K562 (cell line): Measurements from ENCODE around the gene ADAMTSL3. TPM values are rescaled to one million over a fixed set of nuclear protein-coding genes. Genes with fewer than 3 reads are reported as not detected.

ENCODE experiments used
- ATAC-seq: fragments of 200-7000 bp; cut with Tn5 transposase; 3 replicates; pipeline ENCODE4 v1.9.1; 2020; ENCODE audit warnings: moderate library complexity
- BruUV-seq: library from RNA; stranded (reverse); fragments of 400-500 nt; replicated peaks from 2 replicates; lab custom pipeline; 2021; lab: Mats Ljungman, UMichigan
- CTCF ChIA-PET: fragments of 300-600 bp; formaldehyde crosslinking; extraction: SDS; loops from one replicate; lab custom pipeline; 2021; ENCODE audit warnings: low intra/inter-chr PET ratio; lab: Yijun Ruan, JAX
- POLR2A ChIA-PET: fragments of 300-600, 350-650 bp; sonication (Branson Sonifier 250); formaldehyde crosslinking; extraction: SDS; loops from one replicate; lab custom pipeline; 2021; ENCODE audit warnings: antibody characterized with exemption, inconsistent platforms; lab: Yijun Ruan, JAX
- DNase-seq, 4 experiments: peaks; one replicate each; pipeline versions ENCODE4 v3.0.0 to v3.0.0-alpha.2; 2011 to 2018; ENCODE audit warnings: low spot score in 3 of 4, mixed read lengths in 3 of 4; ENCODE audit errors: extremely low read depth in 1 of 4
- FAIRE-seq: peaks from 2 replicates; lab custom pipeline; 2011; peaks lifted over from hg19 to GRCh38; lab: Jason Lieb, UNC
- H2AFZ ChIP-seq: 2 replicates; pipeline ENCODE4 v1.6.0; 2011; ENCODE audit warnings: low read depth, low read length, control low read depth, inconsistent platforms
- H3K27ac ChIP-seq: fragments of 200-600 bp; 3 replicates; pipeline ENCODE4 v1.8.0; 2011; ENCODE audit warnings: low read depth, mild to moderate bottlenecking, control low read depth, inconsistent platforms, low read length, moderate library complexity, mixed read lengths; ENCODE audit errors: extremely low read depth
- H3K27me3 ChIP-seq, 2 experiments: fragments of 300-600 bp in 1 of 2; 2 replicates in 1 of 2; 3 replicates in 1 of 2; pipeline versions ENCODE4 v1.6.0 to v1.8.0; 2011; ENCODE audit warnings: inconsistent platforms in 2 of 2, low read length in 2 of 2, mild to moderate bottlenecking in 1 of 2, mixed read lengths in 1 of 2, moderate library complexity in 1 of 2; ENCODE audit not compliant: control insufficient read depth in 2 of 2, insufficient read depth in 2 of 2
- H3K36me3 ChIP-seq: fragments of 300-600 bp; 3 replicates; pipeline ENCODE4 v1.8.0; 2011; ENCODE audit warnings: mild to moderate bottlenecking, low read length, inconsistent platforms; ENCODE audit not compliant: control insufficient read depth, insufficient read depth
- H3K4me1 ChIP-seq, 2 experiments: fragments of 200-600 bp in 1 of 2; replicated peaks in 1 of 2; 2 replicates in 1 of 2; 3 replicates in 1 of 2; pipeline versions ENCODE4 v1.5.1 to v1.8.0; 2011; ENCODE audit warnings: inconsistent platforms in 2 of 2, low read length in 2 of 2, mild to moderate bottlenecking in 1 of 2, mixed read lengths in 1 of 2, moderate library complexity in 1 of 2; ENCODE audit not compliant: control insufficient read depth in 2 of 2, insufficient read depth in 2 of 2
- H3K4me2 ChIP-seq: 2 replicates; pipeline ENCODE4 v1.6.1; 2011; ENCODE audit warnings: low read length, control low read depth, inconsistent platforms, mixed read lengths; ENCODE audit not compliant: insufficient read depth
- H3K4me3 ChIP-seq: fragments of 200-600 bp; sonication (generic), shearing (Covaris generic); 2 replicates; pipeline ENCODE4 v1.5.1; 2016; ENCODE audit warnings: control low read depth, inconsistent platforms
- H3K79me2 ChIP-seq: fragments of 200-600 bp; 3 replicates; pipeline ENCODE4 v1.8.0; 2011; ENCODE audit warnings: low read length, inconsistent platforms; ENCODE audit not compliant: control insufficient read depth, insufficient read depth
- H3K9ac ChIP-seq, 2 experiments: 2 replicates each; pipeline versions ENCODE4 v1.6.0 to v1.6.1; 2011; ENCODE audit warnings: low read depth in 2 of 2, low read length in 2 of 2, control low read depth in 1 of 2, inconsistent platforms in 1 of 2, mild to moderate bottlenecking in 1 of 2, mixed read lengths in 1 of 2; ENCODE audit not compliant: insufficient read depth in 1 of 2
- H3K9me1 ChIP-seq: one replicate; pipeline ENCODE4 v1.6.0; 2011; ENCODE audit warnings: inconsistent platforms, mild to moderate bottlenecking, low read length, moderate library complexity; ENCODE audit not compliant: control insufficient read depth, insufficient read depth
- H3K9me3 ChIP-seq: replicated peaks from 2 replicates; pipeline ENCODE4 v1.5.1; 2011; ENCODE audit warnings: low read depth, low read length, inconsistent platforms; ENCODE audit not compliant: control insufficient read depth, insufficient read depth
- H4K20me1 ChIP-seq: replicated peaks from 2 replicates; pipeline ENCODE4 v1.6.1; 2011; ENCODE audit warnings: low read length, inconsistent platforms, mixed read lengths; ENCODE audit not compliant: control insufficient read depth, insufficient read depth
- ATF1 ChIP-seq, 2 experiments: fragments of 450-650 bp in 1 of 2; IDR thresholded peaks; 2 replicates each; pipeline ENCODE4 v1.6.1; 2016; ENCODE audit warnings: missing compliant biosample characterization in 1 of 2, missing genetic modification characterization in 1 of 2
- HSF4 ChIP-seq: fragments of 250-450 bp; sonication (Bioruptor Pico); IDR thresholded peaks from 2 replicates; pipeline ENCODE4 v2.1.2; 2022; ENCODE audit warnings: mild to moderate bottlenecking, moderate library complexity, borderline replicate concordance
- POLR2A ChIP-seq: fragments of 450-650 bp; conservative IDR thresholded peaks from 2 replicates; pipeline ENCODE4 v1.6.1; 2016
- STAT6 ChIP-seq: sonication (generic); formaldehyde crosslinking; IDR thresholded peaks from 2 replicates; pipeline ENCODE4 v1.8.1; 2023; ENCODE audit warnings: mild to moderate bottlenecking, missing genetic modification reagents
- TOE1 ChIP-seq, 2 experiments: fragments of 450-650 bp in 1 of 2; sonication (generic) in 1 of 2; formaldehyde crosslinking in 1 of 2; IDR thresholded peaks; 2 replicates each; pipeline versions ENCODE4 v1.7.1 to v1.8.0; 2016 to 2022; ENCODE audit warnings: borderline replicate concordance in 2 of 2, mild to moderate bottlenecking in 2 of 2, antibody characterized with exemption in 1 of 2, inconsistent platforms in 1 of 2, low read depth in 1 of 2, missing genetic modification reagents in 1 of 2, moderate library complexity in 1 of 2
- ZNF282 ChIP-seq: sonication (generic); formaldehyde crosslinking; IDR thresholded peaks from 2 replicates; pipeline ENCODE4 v1.8.1; 2023; ENCODE audit warnings: missing genetic modification reagents
- ZNF764 ChIP-seq: fragments of 250-450 bp; sonication (Bioruptor Pico); IDR thresholded peaks from 2 replicates; pipeline ENCODE4 v1.4.0; 2020; ENCODE audit warnings: low read depth, mild to moderate bottlenecking, moderate library complexity
- WGBS: fragments of 100-300 bp; shearing (Covaris generic); methylation state at CpG from one replicate; pipeline ENCODE4 v1.1.6; 2016; ENCODE audit warnings: low coverage, mixed read lengths; ENCODE audit not compliant: insufficient coverage; ENCODE audit errors: missing lambda C conversion rate; 5-methylcytosine and 5-hydroxymethylcytosine counted together
- in situ Hi-C: fragments of 300-500 bp; cut with MboI; formaldehyde crosslinking; loops from 4 replicates; pipeline ENCODE4 v1.15.0; 2018; ENCODE audit warnings: inconsistent platforms, mixed read lengths
- intact Hi-C: fragments of 100-400 bp; cut with micrococcal nuclease; formaldehyde crosslinking; loops from 2 replicates; pipeline ENCODE4 v1.14.2; 2022
- polyA plus RNA-seq, 8 experiments: library from polyadenylated mRNA; depleted of rRNA in 4 of 8; stranded (reverse) in 5 of 8; unstranded in 3 of 8; fragments of >200 nt; fragmentation: Nextera tagmentation in 2 of 8; fragmentation: Illumina TruSeq in 1 of 8; extraction: Ambion mirVana in 2 of 8; extraction: Trizol in 1 of 8; gene quantifications; 2 replicates each; pipeline versions ENCODE4 v1.2.1 to v1.2.3, GENCODE V29; 2011 to 2014; ENCODE audit warnings: inconsistent platforms in 1 of 8, missing spikeins in 1 of 8
- total RNA-seq, 7 experiments: library from RNA; depleted of rRNA in 6 of 7; stranded (reverse); fragments of >200 nt in 6 of 7; fragmentation: Illumina TruSeq in 2 of 7; extraction: Trizol in 2 of 7; gene quantifications; 2 replicates each; pipeline versions ENCODE4 v1.2.1 to v1.2.3, GENCODE V29; 2011 to 2021; ENCODE audit warnings: low replicate concordance in 1 of 7
- TF ChIP-seq, protein P1 (sequence below), 2 experiments: fragments of 450-650 bp; conservative IDR thresholded peaks; 2 replicates each; pipeline ENCODE4 v1.6.1; 2017; ENCODE audit warnings: mild to moderate bottlenecking in 2 of 2, moderate library complexity in 2 of 2

Gene ADAMTSL3
- total and polyA plus RNA-seq, 9 of the 15 experiments (the other 6 are each of a cell fraction or from before 2014, with no cell fraction given): 0.01 to 0.18 (median 0.07) TPM; not detected in 3

GRCh38 chr15:83899670-83900069, 245.7 kb downstream of the ADAMTSL3 start:
- Histone ChIP-seq H3K9me3 (no peaks in the 10 kb centered on the region), H3K79me2 (no peaks in the 10 kb centered on the region), H3K9me1 (no peaks in the 10 kb centered on the region), H2AFZ (no peak overlapping the region), H3K4me3 (no peak overlapping the region), H3K4me2 (no peak overlapping the region), H3K36me3 (no peaks in the 10 kb centered on the region), H3K4me1 (no peaks in the 10 kb centered on the region), H4K20me1 (no peaks in the 10 kb centered on the region), H3K27ac (no peak overlapping the region), H3K27me3 (no peaks in the 10 kb centered on the region; a peak in 1 of 5 replicates), H3K9ac (no peak overlapping the region)
- intact Hi-C loops (no loop called here), in situ Hi-C loops (no loop called here)
- ATAC-seq (no peak), DNase-seq (no peak), FAIRE-seq (no peak)
- TF ChIP-seq POLR2A: no peak
- no TSS peak for BruUV-seq
- WGBS: 2% methylated on average over 2 of the region's 2 CpGs
- POLR2A ChIA-PET: no interaction called here
- CTCF ChIA-PET: no interaction called here

GRCh38 chr15:83904107-83905040, 250.5 kb downstream of the ADAMTSL3 start:
- Histone ChIP-seq H3K4me2 (no peak overlapping the region), H4K20me1 (no peaks in the 10 kb centered on the region), H3K36me3 (no peaks in the 10 kb centered on the region), H3K27me3 (no peaks in the 10 kb centered on the region; a peak in 1 of 5 replicates), H3K79me2 (no peaks in the 10 kb centered on the region), H3K9ac (no peak overlapping the region), H3K27ac (no peak overlapping the region), H3K4me3 (no peak overlapping the region), H3K9me1 (no peaks in the 10 kb centered on the region), H2AFZ (no peak overlapping the region), H3K9me3 (no peaks in the 10 kb centered on the region; the same call in 1 of the 2 replicates), H3K4me1 (no peaks in the 10 kb centered on the region)
- in situ Hi-C loops: no loop called here
- no TSS peak for BruUV-seq
- WGBS: 0% methylated on average over 11 of the region's 11 CpGs
- no peak for FAIRE-seq
- no peak for ATAC-seq
- POLR2A ChIA-PET: interaction anchor here (0.6 kb wide), 1 partner anchor 383 kb away, joined by 3 read pairs; no protein-coding TSS in a partner anchor
- intact Hi-C loops: no loop called here
- no peak for DNase-seq
- CTCF ChIA-PET: no interaction called here
- TF ChIP-seq ZNF764 (CRISPR knock-in tag): no peak
- TF ChIP-seq TOE1 (IDR thresholded peaks at IDR 0.05; ENCODE audit: borderline replicate concordance): no peak
- no peak for TF ChIP-seq TOE1 (CRISPR knock-in tag; IDR thresholded peaks at IDR 0.05; ENCODE audit: borderline replicate concordance, low read depth)
- TF ChIP-seq, protein P1, sequence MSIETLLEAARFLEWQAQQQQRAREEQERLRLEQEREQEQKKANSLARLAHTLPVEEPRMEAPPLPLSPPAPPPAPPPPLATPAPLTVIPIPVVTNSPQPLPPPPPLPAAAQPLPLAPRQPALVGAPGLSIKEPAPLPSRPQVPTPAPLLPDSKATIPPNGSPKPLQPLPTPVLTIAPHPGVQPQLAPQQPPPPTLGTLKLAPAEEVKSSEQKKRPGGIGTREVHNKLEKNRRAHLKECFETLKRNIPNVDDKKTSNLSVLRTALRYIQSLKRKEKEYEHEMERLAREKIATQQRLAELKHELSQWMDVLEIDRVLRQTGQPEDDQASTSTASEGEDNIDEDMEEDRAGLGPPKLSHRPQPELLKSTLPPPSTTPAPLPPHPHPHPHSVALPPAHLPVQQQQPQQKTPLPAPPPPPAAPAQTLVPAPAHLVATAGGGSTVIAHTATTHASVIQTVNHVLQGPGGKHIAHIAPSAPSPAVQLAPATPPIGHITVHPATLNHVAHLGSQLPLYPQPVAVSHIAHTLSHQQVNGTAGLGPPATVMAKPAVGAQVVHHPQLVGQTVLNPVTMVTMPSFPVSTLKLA (conservative IDR thresholded peaks at IDR 0.05): no peak
- TF ChIP-seq HSF4 (CRISPR knock-in tag): no peak
- no peak for TF ChIP-seq ATF1 (CRISPR knock-in tag; IDR thresholded peaks at IDR 0.05)
- TF ChIP-seq ATF1 (tag; IDR thresholded peaks at IDR 0.05): no peak
- TF ChIP-seq STAT6: no peak
- TF ChIP-seq ZNF282: no peak
